ENCODE data around the gene ZFP36L2.

DNA sequence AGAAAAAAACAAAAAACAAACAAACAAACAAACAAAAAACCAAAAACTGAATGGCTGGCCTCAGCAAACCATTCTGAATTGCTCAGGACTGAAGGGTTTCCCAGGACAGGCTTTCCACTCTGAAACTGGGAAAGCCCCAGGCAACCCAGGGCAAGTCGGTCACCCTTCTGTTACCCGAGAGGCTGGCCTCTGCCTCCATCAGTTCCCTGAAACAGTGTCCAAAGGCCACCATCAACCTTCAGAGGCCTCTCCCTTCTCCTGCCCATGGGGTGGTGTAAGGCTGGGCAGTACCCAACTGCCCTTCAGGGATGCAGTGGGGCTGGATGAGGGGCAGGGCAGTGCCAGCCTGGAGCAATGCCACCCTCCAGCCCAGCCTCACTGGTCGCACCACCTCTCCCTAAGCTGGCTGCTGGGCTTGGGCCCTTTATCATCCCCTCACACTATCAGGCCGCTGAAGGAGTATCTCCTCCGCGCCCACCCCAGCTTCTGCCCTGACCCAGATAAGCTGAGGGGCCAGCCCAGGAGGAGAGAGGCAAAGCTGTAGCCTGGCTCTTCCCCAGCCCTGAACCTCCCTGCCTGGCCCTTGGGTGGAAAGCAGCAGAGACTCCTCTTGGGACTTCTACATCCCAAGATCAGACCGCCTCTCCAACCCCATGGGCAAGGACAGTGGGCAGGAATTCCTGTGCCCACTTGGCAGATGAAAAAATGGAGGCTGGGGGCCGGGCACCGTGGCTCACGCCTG lies 35.9 kb downstream of the ZFP36L2 start:
- TF ChIP-seq, protein P1, sequence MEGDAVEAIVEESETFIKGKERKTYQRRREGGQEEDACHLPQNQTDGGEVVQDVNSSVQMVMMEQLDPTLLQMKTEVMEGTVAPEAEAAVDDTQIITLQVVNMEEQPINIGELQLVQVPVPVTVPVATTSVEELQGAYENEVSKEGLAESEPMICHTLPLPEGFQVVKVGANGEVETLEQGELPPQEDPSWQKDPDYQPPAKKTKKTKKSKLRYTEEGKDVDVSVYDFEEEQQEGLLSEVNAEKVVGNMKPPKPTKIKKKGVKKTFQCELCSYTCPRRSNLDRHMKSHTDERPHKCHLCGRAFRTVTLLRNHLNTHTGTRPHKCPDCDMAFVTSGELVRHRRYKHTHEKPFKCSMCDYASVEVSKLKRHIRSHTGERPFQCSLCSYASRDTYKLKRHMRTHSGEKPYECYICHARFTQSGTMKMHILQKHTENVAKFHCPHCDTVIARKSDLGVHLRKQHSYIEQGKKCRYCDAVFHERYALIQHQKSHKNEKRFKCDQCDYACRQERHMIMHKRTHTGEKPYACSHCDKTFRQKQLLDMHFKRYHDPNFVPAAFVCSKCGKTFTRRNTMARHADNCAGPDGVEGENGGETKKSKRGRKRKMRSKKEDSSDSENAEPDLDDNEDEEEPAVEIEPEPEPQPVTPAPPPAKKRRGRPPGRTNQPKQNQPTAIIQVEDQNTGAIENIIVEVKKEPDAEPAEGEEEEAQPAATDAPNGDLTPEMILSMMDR (IDR thresholded peaks at IDR 0.05), result no peak
- TF ChIP-seq POLR2A (IDR thresholded peaks at IDR 0.05), result no peak

Data from heart left ventricle (tissue), 13 donors.